NCI-H1694 treated with DMSO at 0.1 percent for 48 hours (cell line): Measurements from ENCODE around the gene NEDD4L.
"Not testable (repeated sequence)": the region's sequence is repeated elsewhere in the genome, so short reads cannot be mapped to it uniquely, and the experiment has no call there.

Experiments
- DNase-seq: peaks from one replicate; lab custom pipeline; 2025; lab: John Stamatoyannopoulos, UW

The NEDD4L gene

DNA sequence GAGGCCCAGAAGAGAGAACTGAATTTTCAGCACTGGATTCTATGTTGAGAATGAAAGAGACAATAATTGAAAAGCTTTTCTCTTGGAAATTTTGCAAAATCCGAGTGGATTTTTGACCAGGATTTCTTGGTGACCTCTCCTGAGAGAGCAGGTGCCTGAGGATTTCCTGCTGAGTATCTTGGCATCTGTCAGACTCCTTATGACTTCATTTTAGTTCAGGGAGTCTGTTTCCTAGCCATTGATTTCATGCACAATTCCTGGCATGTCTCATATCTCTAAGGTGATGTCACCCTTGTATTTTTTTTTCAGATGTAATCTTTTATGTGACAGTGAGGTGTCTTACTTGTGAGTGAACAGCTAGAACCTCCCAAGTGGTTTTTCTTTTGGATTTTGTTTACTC is 195.9 kb downstream of the NEDD4L start:
- DNase-seq = no peak

DNA sequence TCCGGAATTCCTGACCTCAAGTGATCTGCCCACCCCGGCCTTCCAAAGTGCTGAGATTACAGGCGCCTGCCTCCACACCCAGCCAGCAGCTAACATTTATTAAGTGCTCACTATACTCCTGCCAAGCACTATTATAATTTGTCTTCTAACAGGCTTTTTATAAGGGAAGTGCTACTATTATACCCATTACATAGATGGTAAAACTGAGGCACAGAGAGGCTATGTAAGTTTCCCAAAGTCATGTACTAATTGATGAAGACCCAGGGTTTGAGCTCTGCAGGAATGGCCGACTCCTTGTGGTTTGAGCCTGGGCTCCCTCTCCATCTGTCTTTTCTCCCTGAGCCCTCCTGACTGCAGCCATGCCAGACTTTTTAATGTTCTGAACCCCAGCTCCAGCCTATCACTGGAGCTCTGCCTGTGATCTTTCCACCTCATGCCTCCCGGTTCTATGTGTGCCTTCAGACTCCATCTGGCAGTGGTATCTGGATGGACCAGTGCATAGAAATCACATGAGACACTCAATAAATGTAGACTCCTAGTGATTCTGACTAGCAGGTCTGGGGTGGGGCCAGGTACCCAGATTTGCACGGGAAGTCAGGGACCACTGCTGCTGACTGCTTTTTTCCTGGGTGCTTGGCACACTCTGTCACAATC is 197.1 kb downstream of the NEDD4L start:
- no peak for DNase-seq

DNA sequence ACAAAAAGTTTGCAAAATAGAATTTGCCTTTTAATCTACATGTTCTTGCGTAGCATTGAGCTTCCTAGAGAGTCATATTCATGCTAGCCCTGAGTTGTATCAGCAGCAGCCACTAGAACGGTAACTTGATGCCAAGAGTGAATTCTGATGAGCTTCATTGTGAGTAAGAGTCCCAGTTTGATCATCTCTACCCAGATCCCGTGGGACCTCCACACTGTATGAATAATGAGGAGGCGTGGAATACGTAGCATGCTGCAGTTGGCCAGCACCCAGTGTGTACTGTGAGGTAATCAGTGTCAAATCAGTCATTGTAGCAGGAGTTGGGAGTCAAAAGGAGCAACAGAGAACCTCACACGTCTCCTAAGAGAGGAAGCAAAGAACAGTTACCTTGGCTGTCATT is 197.9 kb downstream of the NEDD4L start:
- no peak for DNase-seq

DNA sequence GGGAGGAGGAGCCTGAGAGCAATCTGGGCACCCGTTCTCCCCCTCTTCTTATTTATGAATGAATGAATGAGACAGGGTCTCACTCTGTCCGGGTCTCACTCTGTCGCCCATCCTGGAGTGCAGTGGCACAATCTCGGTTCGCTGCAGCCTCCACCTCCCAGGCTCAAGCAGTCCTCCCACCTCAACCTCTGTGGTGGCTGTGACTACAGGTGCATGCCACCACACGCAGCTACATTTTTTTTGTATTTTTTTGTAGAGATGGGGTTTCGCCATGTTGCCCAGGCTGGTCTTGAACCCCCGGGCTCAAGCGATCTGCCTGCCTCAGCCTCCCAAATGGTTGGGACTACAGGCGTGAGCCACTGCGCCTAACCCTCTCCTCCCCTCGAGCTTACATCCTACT is 198.4 kb downstream of the NEDD4L start:
- no peak for DNase-seq

DNA sequence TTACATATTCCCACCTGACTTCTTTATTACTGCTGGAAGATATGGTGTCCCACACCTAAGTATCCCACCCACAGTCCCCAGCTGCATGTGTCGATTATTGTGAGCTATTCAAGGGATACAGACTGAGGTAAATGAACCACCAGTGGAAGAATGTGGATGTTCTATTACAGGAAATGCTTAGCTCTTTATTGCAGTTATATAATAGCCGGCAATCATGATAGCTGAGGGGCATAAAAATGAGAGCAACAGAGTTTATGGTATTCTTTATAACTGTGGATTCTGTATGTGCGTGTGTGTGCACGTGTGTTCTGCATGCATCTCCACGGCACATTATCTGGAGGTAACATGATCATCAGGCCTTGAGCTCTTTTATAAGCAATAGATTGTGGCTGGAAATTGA is 198.9 kb downstream of the NEDD4L start:
- no peak for DNase-seq

DNA sequence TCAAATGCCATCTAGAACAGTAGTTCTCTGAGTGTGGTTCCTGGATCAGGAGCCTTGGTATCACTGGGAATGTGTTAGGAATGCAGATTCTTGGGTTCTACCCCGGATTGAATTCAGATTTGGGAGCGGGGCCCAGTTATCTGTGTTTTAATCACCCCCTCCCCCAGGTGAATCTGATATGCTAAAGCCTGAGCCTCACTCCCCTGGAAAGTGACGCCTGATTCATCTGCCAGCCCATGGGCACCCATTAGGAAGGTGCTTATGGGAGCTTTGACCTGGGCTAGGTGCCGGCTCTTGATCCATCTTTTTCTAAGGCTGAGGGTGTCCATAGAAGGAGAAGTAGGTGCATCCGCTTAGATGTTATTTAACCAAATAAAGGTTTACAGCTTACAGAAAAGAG is 199.4 kb downstream of the NEDD4L start:
- no peak for DNase-seq

DNA sequence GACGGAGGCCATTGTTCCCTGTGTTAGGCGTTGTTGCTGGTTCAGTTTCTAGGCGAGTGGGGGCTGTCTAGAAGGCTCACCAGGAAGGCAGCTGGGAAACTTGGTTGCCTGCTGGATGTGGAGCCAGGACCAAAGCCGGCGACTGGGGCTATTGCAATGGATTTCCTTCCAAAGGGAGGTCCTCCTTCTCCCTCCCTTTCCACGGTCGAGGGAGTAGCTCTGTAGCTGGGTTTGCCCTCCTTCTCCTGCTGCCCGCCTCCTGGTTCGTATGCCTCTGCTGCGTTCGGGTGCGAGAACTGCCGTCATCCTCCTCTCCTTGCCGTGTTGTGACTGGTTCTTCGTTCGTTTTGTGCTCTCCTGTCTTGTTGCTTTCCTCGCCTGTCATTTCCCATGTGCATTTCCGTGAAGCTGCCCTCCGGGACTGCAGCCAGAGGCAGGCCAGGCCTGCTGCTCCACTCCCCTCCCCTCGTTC is 203.4 kb downstream of the NEDD4L start:
- peak; percentile 17 for DNase-seq

DNA sequence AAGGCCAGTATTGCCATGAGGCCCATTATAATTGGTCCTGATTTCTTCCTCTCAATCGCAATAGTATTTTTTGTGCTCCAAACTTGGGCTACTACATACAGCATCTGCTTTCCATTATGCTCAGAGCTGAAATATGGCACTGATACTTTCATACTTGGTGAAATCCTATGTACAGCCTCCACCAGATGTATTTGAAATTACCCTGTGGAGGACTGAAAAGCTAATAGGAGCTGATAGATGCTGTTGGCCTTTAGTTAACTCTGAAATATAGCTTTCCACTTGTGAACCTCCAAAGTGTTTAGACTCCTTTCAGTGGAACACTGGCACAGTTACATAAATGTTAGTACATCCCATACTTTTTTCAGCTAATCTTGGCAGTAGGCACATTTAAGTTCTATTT is 205.7 kb downstream of the NEDD4L start:
- no peak for DNase-seq

DNA sequence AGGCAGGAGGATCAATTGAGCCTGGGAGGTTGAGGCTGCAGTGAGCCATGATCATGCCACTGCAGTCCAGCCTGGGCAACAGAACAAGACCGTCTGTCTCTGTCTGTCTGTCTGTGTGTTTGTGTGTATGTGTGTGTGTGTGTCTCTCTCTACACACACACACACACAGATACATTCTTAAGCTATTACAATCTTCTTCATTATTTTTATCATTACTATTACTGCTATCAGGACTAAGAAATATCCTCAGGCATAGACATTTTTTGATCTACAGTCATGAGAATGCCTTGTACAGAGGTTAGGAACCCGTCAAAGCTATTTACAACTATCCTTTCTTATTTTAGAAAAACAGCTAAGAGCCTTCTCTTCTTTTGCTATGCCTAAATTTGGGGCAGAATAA is 207.4 kb downstream of the NEDD4L start:
- no peak for DNase-seq

DNA sequence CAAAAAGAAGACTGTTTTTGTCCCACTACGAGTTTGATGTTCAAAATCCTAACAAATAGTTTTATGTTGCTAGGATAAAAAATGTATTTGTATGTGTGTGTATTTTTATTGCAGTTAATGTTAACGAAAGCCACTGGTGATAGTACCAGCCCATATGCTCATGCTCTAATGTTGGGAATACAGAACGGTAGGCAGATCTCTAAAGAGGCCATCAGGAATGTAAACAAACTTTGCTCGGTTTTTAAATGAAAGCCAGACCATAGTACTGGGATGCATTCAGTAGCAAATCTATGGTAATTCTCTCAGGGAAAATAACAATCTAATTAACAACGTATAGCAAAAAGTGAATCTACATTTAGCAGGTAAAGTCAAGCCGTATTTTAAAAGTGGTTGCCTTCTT is 208.1 kb downstream of the NEDD4L start:
- no peak for DNase-seq

DNA sequence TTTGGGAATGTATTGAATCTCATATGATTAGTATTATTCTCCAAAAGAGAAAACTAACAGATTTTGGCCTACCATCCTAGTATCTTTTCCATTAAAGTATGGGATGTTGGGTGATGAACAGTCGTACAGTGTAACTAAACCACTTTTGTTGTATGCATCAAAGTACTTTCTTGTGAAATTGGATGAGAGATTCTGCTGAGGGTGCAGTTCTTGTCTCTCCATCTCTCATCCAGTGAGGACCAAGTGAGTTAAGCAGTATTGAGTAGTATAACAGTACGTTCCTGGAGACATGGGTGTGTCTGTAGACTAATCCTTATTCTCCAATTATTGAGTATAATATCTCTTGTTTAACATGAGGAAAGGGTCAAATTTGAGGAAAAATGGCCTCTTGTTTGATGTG is 209.3 kb downstream of the NEDD4L start:
- DNase-seq = no peak

DNA sequence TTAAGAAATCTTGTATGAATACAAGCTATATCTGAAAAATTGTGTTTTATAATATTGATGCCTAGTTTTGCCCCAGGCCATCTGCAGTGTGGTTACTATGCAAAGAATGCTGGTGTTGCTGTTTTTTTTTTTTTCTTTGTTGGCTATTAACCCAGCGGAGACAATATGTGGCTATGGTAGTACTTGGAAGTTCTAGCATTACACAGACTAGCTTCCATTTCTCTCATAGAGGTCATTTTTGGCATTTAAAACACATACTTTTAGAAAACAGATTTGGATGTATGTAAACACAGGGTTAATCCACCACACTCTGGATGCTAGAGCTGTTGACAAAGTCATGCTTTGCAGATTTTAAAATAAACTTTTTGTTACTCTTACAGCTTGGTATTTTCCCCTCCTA is 209.8 kb downstream of the NEDD4L start:
- DNase-seq = no peak

DNA sequence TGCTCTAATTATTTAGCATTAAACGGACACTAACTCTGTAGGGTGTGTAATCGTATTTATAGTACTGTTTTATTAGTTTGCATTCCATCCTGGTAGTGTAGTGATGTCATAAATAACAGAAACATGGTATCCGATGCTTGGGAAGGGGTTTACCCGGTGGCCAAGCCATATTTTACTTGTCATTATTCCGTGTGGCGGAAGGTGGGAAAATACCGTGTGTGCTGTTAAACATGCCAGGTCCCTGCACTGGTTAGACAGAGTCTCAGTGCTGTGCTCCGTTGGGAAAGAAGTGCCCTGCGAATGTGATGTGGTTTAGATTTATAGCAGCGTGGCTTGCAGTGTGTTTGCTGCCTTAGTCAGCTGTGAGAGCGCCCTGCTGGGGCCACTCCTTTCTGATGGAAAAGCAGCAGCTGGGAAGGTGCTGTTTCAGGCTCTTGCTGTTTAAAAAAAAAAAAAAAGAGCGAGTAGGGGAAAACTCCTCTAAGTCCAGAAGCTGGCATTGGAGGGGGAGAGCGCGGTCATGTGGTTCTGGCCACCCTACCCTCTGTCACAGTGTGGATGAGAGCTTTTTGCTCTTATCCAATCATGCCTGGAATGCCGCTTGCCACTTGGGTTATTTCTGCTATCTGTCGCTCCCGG is 211.0 kb downstream of the NEDD4L start:
- DNase-seq = no peak

DNA sequence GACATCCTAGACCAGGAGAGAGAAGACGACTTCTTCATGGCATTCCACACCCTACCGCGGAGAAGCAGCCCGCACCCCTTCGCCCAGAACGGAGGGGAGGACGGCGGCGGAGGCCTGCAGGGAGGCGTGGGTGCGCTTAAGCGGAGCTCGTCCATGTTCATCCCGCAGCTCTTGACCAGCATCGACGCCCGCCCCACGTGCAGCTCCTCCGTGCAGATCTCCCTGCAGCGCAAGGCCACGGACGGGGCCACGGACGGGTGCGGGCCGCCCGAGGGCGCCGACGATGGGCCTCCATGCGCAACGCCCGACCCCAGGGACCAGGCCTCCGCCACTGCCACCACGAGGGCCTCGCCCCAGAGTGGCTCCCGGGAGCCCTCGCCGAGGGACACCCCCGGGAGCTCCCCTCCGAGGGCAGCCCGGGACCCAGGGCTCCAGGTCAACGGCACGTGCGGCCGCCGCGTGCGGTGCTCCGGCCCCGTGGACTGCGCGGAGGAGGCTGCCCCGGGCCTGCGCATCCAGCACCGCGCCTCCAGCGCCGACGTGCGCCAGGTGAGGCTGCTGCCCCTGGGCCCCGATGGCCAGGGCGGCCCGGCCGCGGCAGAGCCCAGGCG is 211.8 kb downstream of the NEDD4L start:
- DNase-seq = no peak

DNA sequence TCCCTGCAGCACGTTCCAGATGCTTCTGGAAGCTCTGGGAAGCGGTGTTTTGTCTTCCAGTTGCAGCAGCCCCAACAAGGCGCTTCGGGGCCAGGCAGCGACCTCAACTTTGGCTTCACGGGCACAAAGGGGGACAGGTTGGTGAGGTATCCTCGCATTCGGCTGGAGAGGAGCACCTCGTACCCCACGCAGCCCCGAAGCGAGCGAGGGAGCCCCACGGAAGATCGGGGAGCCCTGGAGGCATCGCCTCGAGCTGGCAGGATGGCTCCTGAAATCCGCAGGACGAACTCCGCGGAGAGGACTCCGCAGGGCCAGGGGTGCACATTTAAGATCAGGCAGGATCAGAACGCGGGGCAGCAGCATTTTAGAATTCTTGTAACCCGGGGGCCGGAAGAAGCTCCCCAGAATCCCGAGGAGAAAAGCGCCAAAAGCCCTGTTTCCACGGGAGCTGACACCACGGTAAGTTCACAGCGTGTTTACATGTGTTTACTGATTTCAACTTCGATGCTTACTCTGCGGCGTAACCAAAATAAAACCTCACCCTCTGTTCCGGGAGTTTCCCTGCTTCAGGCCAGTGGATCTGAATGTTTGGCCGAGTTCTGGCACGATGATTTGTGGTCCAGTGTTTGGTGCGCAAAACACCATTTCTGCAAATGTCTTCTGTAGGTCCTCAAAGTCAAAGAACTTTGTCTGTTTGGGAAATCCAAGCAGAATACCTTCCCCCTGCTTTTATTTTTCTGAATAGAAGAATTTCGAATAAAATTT is 212.5 kb downstream of the NEDD4L start:
- DNase-seq = no peak

DNA sequence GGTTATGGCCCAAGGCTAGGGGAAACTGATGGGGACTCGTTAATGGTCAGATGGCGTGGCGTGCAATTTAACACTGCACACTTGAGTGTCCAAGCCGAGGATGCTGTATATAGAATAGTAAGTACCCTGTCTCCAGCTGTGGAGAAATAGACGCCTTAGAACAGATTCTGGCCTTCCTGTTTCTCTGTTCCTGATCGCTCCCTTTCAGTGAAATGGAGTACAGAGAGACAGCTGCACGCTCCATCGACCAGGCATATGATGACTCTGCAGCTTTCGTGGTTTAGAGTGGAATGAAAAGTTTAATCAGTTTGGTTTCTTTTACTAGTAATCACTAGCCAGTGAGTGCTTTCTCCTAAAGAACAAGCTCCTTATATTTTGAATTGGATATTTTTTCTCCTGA is 213.4 kb downstream of the NEDD4L start:
- DNase-seq = no peak

DNA sequence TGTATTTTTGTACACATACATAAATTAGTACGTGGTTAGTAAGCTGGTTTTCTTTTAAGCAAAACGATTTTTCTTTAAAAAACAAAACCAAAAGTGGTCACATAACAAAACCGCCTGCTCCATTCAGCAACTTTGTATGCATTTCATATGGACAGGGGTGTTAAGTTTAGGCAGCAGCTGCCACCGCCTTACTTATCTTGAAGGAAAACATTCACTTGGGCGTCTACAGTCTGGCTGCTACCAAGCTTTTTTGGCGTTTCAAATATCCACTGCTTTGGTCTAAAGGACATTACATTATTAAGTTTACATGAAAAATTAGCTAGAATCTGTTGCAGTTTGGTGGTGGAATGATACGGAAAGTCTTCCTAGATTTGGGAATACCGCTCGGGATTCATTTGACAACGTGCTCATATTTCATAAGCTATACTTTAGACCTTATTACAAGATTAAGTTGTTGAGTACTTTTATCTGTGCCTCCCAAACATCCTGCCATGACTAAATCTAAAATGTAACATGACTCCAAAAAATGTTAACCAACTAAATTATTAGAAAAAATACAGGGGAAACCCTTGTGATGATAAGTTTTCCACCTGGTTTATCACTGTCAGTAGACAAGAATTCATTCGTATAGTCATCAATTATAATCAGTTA is 214.8 kb downstream of the NEDD4L start:
- no peak for DNase-seq

DNA sequence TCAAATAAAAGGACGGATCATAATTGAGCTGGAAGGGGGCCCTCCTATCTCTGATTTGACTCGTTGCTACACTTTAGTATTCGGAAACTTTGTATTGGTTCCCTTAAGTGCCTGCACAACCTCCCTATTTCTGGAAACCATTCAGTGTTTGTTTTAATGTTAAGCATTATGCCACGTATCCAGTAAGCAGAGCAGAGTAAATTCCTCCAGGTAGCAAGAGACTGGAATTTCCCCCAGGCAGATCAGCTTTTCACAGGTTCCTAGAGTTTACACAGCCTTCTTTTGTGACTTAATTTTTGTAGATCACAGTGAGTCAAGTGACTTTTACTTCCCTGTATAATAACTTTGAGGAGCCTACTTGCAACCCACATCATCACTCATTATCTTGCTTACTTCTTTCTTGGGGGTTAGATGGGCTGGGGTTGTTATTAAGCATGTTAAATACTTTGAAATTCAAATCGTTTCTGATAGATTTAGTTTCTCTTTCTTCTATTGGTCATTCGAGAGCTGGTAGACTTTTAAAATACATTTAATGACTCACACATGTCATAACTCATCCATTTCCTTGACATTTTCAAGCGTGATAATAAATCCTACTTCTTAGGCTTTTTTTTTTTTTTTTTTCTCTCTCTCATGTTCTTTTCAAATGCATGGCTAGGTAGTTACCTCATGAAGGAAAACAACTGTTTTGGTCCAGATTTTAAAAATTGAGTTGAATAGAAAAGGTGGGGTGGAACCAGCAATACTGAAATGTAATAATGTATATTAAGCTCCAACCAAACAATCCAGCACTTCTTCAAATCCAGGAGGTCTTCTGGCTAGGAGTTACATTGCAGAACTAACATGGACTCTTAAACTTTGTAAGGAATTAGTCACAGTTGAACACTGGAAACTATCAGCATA is 219.3 kb downstream of the NEDD4L start:
- DNase-seq = no peak

DNA sequence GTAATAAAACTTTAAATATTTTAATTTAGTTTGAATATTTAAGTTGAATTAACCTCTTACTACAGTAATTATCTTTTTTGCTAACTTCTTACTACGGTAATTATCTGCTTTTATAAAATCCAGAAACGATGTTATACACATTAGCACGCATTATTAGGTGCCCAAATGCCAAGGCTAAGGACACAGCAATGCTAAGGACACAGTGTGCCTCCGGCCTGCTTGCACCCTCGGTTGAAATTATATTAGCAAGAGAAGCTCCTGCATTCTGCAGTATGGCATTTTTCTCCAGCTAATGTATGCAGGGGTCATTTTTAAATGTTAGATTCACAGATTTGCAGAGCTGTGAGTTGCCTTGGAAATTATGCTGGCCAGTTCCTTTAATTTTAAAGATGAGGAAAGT is 220.0 kb downstream of the NEDD4L start:
- no peak for DNase-seq

DNA sequence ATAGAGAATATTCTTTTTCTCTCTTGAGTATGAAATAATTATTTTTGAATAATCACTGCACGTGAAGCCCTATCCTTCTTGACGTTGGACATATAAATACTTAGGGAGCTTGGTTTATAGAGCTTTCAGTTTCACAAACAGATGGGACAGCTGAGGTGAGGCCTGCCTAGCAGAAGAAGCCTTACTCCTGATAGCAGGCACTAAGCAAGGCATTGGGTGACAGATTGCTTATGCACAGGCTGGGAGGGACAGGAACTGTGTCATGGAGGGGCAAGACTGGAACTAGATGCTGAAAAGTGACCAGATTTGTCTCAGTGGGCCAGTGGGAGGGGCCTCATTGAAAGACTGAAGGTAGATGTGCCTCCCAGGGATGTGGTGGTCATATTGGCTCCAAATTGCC is 220.8 kb downstream of the NEDD4L start:
- no peak for DNase-seq

DNA sequence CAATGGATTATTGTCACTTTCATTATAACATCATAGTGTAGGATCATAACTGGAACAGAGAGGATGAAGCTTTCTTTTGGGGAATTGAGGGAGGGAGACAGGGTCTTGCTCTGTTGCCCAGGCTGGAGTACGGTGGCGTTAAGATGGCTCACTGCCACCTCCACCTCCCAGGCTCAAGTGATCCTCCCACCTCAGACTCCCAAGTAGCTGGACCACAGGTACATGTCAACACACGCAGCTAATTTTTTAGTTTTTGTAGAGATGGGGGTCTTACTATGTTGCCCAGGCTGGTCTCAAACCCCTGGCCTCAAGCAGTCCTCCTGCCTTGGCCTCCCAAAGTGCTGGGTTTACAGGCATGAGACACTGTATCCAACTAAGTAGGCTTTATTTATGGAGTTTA is 221.5 kb downstream of the NEDD4L start:
- not testable (repeated sequence) for DNase-seq
